Ovary (tissue), 3 donors: ENCODE results near the gene RETN.

ENCODE experiments used
- POLR2A ChIP-seq: fragments of 450-650 bp; IDR thresholded peaks from one replicate; pipeline ENCODE4 v1.6.1; 2017; ENCODE audit warnings: antibody characterized with exemption, mild to moderate bottlenecking, moderate library complexity
- TF ChIP-seq, protein P1 (sequence below), 3 donors: fragments of 450-650 bp in 2 of 3; fragments of 200-600 bp in 1 of 3; IDR thresholded peaks; one replicate each; pipeline versions ENCODE4 v1.5.1 to v1.8.0; 2016 to 2022; ENCODE audit warnings: antibody characterized with exemption in 3 of 3, mild to moderate bottlenecking in 1 of 3
- donor health status: DM: no; HTN: no; CAD: no.

- TF ChIP-seq, protein P1, sequence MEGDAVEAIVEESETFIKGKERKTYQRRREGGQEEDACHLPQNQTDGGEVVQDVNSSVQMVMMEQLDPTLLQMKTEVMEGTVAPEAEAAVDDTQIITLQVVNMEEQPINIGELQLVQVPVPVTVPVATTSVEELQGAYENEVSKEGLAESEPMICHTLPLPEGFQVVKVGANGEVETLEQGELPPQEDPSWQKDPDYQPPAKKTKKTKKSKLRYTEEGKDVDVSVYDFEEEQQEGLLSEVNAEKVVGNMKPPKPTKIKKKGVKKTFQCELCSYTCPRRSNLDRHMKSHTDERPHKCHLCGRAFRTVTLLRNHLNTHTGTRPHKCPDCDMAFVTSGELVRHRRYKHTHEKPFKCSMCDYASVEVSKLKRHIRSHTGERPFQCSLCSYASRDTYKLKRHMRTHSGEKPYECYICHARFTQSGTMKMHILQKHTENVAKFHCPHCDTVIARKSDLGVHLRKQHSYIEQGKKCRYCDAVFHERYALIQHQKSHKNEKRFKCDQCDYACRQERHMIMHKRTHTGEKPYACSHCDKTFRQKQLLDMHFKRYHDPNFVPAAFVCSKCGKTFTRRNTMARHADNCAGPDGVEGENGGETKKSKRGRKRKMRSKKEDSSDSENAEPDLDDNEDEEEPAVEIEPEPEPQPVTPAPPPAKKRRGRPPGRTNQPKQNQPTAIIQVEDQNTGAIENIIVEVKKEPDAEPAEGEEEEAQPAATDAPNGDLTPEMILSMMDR (IDR thresholded peaks at IDR 0.05), result no peak
- TF ChIP-seq POLR2A, result no peak
Observed at GRCh38 chr19:7718668-7719067, 49.8 kb downstream of the RETN start.
